Measurements from ENCODE around the gene PLA2G2C.

GRCh38 chr1:20183616-20184271 lies 2.6 kb downstream of the PLA2G2C start:
- TF ChIP-seq FOXM1 (IDR thresholded peaks at IDR 0.05; ENCODE audit: borderline replicate concordance): no peak
- no peak for TF ChIP-seq FOXK2 (IDR thresholded peaks at IDR 0.05)
- no peak for TF ChIP-seq PKNOX1 (IDR thresholded peaks at IDR 0.05)
- no peak for TF ChIP-seq SP1 (IDR thresholded peaks at IDR 0.05)
- TF ChIP-seq BHLHE40 (IDR thresholded peaks at IDR 0.05; ENCODE audit: borderline replicate concordance): no peak
- no peak for TF ChIP-seq ZNF384 (IDR thresholded peaks at IDR 0.05)
- TF ChIP-seq SUZ12 (IDR thresholded peaks at IDR 0.05): no peak
- TF ChIP-seq TARDBP (IDR thresholded peaks at IDR 0.05): no peak
- TF ChIP-seq L3MBTL2 (conservative IDR thresholded peaks at IDR 0.05): no peak
- TF ChIP-seq HDGF (IDR thresholded peaks at IDR 0.05; ENCODE audit: borderline replicate concordance): no peak
- no peak for TF ChIP-seq ARNT (IDR thresholded peaks at IDR 0.05)
